RCC 7860 (cell line): Measurements from ENCODE around the gene CAMKK1.
A peak's percentile ranks its signal among the peaks of the same experiment; 100 is the strongest.
"Not testable (repeated sequence)": the region's sequence is repeated elsewhere in the genome, so short reads cannot be mapped to it uniquely, and the experiment has no call there.

Source experiments
- DNase-seq: peaks from one replicate; pipeline ENCODE4 v3.0.0-alpha.2; 2015; ENCODE audit warnings: low spot score
- FAIRE-seq: peaks from 2 replicates; lab custom pipeline; 2012; peaks lifted over from hg19 to GRCh38; lab: Jason Lieb, UNC

CAMKK1 gene

GRCh38 chr17:3848229-3848835, 44.5 kb downstream of the CAMKK1 start:
- DNase-seq, result peak; percentile 25
- FAIRE-seq, result peak; percentile 38

- no peak for FAIRE-seq
- no peak for DNase-seq
Measured at GRCh38 chr17:3847165-3847670, 45.6 kb downstream of the CAMKK1 start.

GRCh38 chr17:3846437-3847164, 46.3 kb downstream of the CAMKK1 start:
- FAIRE-seq (peak; percentile 25), DNase-seq (no peak)

- DNase-seq (peak; percentile 69), FAIRE-seq (no peak)
Measured at GRCh38 chr17:3845621-3846436, 47.0 kb downstream of the CAMKK1 start, which contains the start of gene NCBP3. TSS of gene NCBP3 (minus strand) at chr17:3846246. CDS start at chr17:3846223, 23 bp downstream.

GRCh38 chr17:3845291-3845620, 47.6 kb downstream of the CAMKK1 start:
- DNase-seq (peak; percentile 6), FAIRE-seq (no peak)

- FAIRE-seq, DNase-seq: not testable (repeated sequence)
Measured at GRCh38 chr17:3844556-3844955, 48.3 kb downstream of the CAMKK1 start.

- peak; percentile 7 for FAIRE-seq
- peak; percentile 35 for DNase-seq
Measured at GRCh38 chr17:3843935-3844516, 48.8 kb downstream of the CAMKK1 start.

GRCh38 chr17:3838206-3838605, 54.6 kb downstream of the CAMKK1 start:
- DNase-seq (no peak), FAIRE-seq (no peak)

GRCh38 chr17:3836551-3836950, 56.3 kb downstream of the CAMKK1 start:
- FAIRE-seq, result no peak
- DNase-seq, result no peak

- DNase-seq (peak; percentile 77), FAIRE-seq (peak; percentile 95)
Measured at GRCh38 chr17:3835410-3836229, 57.2 kb downstream of the CAMKK1 start.

GRCh38 chr17:3834811-3835210, 58.0 kb downstream of the CAMKK1 start:
- no peak for DNase-seq
- FAIRE-seq, result no peak

GRCh38 chr17:3828852-3829232, 64.0 kb downstream of the CAMKK1 start:
- DNase-seq, result no peak
- FAIRE-seq, result no peak

- DNase-seq (no peak), FAIRE-seq (no peak)
Measured at GRCh38 chr17:3828151-3828851, 64.6 kb downstream of the CAMKK1 start.

- FAIRE-seq (peak; percentile 46), DNase-seq (peak; percentile 50)
Measured at GRCh38 chr17:3827124-3827773, 65.6 kb downstream of the CAMKK1 start.

- FAIRE-seq (no peak), DNase-seq (peak; percentile 55)
Measured at GRCh38 chr17:3826191-3826590, 66.7 kb downstream of the CAMKK1 start.

- DNase-seq, result no peak
- FAIRE-seq, result no peak
Measured at GRCh38 chr17:3821101-3821500, 71.8 kb downstream of the CAMKK1 start.

GRCh38 chr17:3818786-3819185, 74.1 kb downstream of the CAMKK1 start:
- FAIRE-seq (peak; percentile 87), DNase-seq (peak; percentile 58)

- DNase-seq (no peak), FAIRE-seq (no peak)
Measured at GRCh38 chr17:3817851-3818605, 74.8 kb downstream of the CAMKK1 start.
